Forelimb muscle (tissue), 1 donor: ENCODE measurements around the gene GANC. TPM values are rescaled to one million over a fixed set of nuclear protein-coding genes. Genes with fewer than 3 reads are reported as not detected.

ENCODE experiments used
- DNase-seq: peaks from one replicate; pipeline ENCODE4 v3.0.0-alpha.2; 2013; ENCODE audit warnings: low read depth
- polyA plus RNA-seq: library from polyadenylated mRNA; unstranded; fragments of 120-200 nt; gene quantifications from one replicate; pipeline ENCODE4 v1.2.1, GENCODE V29; 2013; ENCODE audit not compliant: insufficient read length

The GANC gene
- polyA plus RNA-seq, 1 donor = 14.9 TPM

GRCh38 chr15:42344763-42345162 lies 71.8 kb downstream of the GANC start:
- no peak for DNase-seq

- DNase-seq = no peak
Observed at GRCh38 chr15:42345504-42345903, 72.5 kb downstream of the GANC start.

- no peak for DNase-seq
Observed at GRCh38 chr15:42348083-42348482, 75.1 kb downstream of the GANC start.

GRCh38 chr15:42349186-42349585 lies 76.2 kb downstream of the GANC start:
- DNase-seq = no peak

- DNase-seq = no peak
Observed at GRCh38 chr15:42352401-42352800, 79.4 kb downstream of the GANC start.

GRCh38 chr15:42353061-42353460 lies 80.1 kb downstream of the GANC start:
- DNase-seq = no peak

- no peak for DNase-seq
Observed at GRCh38 chr15:42354824-42355223, 81.8 kb downstream of the GANC start.

GRCh38 chr15:42355291-42355690 lies 82.3 kb downstream of the GANC start:
- DNase-seq = no peak

GRCh38 chr15:42356851-42357250 lies 83.8 kb downstream of the GANC start:
- no peak for DNase-seq

- DNase-seq = no peak
Observed at GRCh38 chr15:42358141-42358540, 85.1 kb downstream of the GANC start.

GRCh38 chr15:42359249-42359648 lies 86.2 kb downstream of the GANC start, which contains the start of gene CAPN3:
Gene CAPN3, plus strand, starts transcription at chr15:42359501. Its CDS starts 305 bp downstream, at chr15:42359806.
- DNase-seq = no peak

- no peak for DNase-seq
Observed at GRCh38 chr15:42359985-42360384, 87.0 kb downstream of the GANC start.

- DNase-seq = no peak
Observed at GRCh38 chr15:42360535-42361112, 87.6 kb downstream of the GANC start.

GRCh38 chr15:42363487-42363886 lies 90.5 kb downstream of the GANC start:
- no peak for DNase-seq

- no peak for DNase-seq
Observed at GRCh38 chr15:42363942-42364341, 90.9 kb downstream of the GANC start.

- no peak for DNase-seq
Observed at GRCh38 chr15:42364529-42364928, 91.5 kb downstream of the GANC start.

GRCh38 chr15:42365921-42366550 lies 93.0 kb downstream of the GANC start:
- DNase-seq = no peak

- no peak for DNase-seq
Observed at GRCh38 chr15:42367041-42367440, 94.0 kb downstream of the GANC start.

GRCh38 chr15:42368096-42368495 lies 95.1 kb downstream of the GANC start:
- DNase-seq = no peak

- no peak for DNase-seq
Observed at GRCh38 chr15:42371096-42371495, 98.1 kb downstream of the GANC start.

GRCh38 chr15:42373274-42373673 lies 100.3 kb downstream of the GANC start:
- no peak for DNase-seq

GRCh38 chr15:42373936-42374335 lies 100.9 kb downstream of the GANC start:
- no peak for DNase-seq

GRCh38 chr15:42374810-42375209 lies 101.8 kb downstream of the GANC start:
- DNase-seq = no peak

- no peak for DNase-seq
Observed at GRCh38 chr15:42375252-42375651, 102.3 kb downstream of the GANC start.
